ENCODE results near the gene PRSS57.
A peak's percentile ranks its signal among the peaks of the same experiment; 100 is the strongest.

The PRSS57 gene

DNA sequence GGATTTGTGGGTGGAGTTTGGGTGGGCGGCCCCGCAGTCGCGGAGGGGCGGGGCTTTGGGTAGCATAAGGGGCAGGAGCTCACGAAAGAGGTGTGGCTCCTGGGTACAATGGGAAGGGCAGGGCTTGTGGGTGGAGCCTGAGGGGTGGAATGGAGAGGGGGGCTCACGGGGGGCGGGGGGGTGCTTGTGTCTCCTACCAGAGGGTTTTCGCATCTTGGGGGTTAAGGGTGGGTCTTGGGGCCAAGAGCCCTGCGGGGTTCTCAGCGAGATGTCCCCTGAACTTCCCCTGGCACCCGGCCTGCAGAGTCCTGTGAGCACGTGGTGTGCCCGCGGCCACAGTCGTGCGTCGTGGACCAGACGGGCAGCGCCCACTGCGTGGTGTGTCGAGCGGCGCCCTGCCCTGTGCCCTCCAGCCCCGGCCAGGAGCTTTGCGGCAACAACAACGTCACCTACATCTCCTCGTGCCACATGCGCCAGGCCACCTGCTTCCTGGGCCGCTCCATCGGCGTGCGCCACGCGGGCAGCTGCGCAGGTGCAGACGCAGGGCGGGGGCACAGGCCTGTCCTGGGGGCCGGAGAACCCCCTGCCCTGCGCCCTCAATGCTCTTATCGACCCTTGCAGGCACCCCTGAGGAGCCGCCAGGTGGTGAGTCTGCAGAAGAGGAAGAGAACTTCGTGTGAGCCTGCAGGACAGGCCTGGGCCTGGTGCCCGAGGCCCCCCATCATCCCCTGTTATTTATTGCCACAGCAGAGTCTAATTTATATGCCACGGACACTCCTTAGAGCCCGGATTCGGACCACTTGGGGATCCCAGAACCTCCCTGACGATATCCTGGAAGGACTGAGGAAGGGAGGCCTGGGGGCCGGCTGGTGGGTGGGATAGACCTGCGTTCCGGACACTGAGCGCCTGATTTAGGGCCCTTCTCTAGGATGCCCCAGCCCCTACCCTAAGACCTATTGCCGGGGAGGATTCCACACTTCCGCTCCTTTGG, 13.9 kb downstream of the PRSS57 start:
- H3K27me3 Mint-ChIP-seq, result no peaks in the 10 kb centered on the region
- no peak for ATAC-seq (replicated peaks; ENCODE audit: extremely low read depth, poor library complexity, severe bottlenecking)
- no peak for DNase-seq (ENCODE audit: low spot score in 2 of 2)
- no peaks in the 10 kb centered on the region for H3K9me3 Mint-ChIP-seq
- no peaks in the 10 kb centered on the region for H3K36me3 Mint-ChIP-seq (ENCODE audit: insufficient read depth)
- H3K4me3 Mint-ChIP-seq, result peak overlapping the region; percentile 69
- H3K27ac Mint-ChIP-seq (ENCODE audit: low read depth), result peak overlapping the region; percentile 83
- peaks cover 6% of the 10 kb centered on the region for H3K4me1 Mint-ChIP-seq

DNA sequence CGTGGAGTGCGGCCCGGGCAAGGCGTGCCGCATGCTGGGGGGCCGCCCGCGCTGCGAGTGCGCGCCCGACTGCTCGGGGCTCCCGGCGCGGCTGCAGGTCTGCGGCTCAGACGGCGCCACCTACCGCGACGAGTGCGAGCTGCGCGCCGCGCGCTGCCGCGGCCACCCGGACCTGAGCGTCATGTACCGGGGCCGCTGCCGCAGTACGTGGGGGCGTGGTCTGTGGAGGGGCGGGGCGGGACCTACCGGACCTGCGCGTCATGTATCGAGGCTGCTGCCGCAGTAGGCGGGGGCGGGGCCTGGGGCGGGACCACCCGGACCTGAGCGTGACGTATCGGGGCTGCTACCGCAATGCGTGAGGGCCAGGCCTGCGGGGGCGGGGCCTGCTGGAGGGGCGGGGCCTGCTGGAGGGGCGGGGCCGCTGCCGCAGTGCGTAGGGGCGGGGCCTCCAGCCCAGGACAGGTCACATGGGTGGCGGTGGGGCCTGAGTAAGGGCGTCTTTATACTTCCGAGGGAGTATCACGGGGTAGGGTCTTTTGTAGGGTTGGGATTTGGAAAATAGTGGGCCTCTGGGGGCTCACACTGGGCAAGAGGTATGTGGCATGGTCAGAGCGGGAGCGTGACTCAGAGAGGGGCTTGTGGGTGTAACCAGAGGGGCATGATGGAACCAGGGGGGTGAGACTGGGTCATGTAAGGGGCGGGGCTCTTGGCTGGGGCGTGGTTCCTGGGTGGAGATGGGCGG, 14.8 kb downstream of the PRSS57 start:
- DNase-seq (ENCODE audit: low spot score in 2 of 2), result peak; percentile 92 to 96

DNA sequence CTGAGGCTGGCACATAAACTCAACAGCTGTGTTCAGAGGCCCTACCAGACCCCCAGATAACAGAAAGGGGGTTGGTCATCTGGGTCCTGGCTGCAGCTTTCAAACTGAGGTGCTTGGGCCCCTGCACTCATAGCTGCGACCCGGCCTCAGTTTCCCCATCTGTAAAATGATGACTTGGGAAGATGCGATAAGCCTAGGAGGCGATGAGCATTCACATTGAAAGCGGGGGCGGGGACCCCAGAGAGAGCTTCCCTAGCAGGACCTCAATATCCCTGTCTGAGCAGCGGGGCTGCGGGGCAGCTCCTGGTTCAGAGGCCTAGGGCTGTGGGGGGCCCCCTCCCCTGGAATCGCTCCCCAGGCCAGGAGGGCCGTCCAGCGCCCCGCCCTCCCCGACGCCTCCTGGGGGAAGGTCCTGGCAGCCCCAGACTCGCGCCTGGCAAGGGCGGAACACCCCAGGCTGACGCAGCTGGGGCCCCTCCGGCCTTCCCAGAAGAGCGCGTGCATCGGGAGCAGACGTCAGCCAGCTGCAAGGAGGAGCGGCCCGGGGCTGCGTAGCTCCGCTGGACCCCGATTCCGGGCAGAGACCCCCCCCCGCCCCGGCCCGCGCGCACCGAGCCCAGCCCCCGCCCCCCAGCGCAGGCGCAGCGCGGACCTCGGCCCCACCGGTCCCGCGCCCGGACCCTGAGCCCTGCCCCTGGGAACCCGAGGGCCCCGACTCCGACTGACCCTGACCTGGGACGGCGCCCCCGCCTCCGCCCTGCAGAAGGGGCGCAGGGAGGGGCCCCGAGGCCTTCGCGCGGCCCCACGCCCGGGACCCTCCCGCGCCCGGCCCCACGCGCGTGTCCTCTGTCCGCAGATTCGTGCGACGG, 15.6 kb downstream of the PRSS57 start:
- H3K27ac Mint-ChIP-seq (ENCODE audit: low read depth), result no peak overlapping the region
- H3K9me3 Mint-ChIP-seq, result no peaks in the 10 kb centered on the region
- peaks cover 6% of the 10 kb centered on the region for H3K4me1 Mint-ChIP-seq
- peak overlapping the region; percentile 69 for H3K4me3 Mint-ChIP-seq
- H3K27me3 Mint-ChIP-seq, result peaks cover 11% of the 10 kb centered on the region
- no peaks in the 10 kb centered on the region for H3K36me3 Mint-ChIP-seq (ENCODE audit: insufficient read depth)
- DNase-seq (ENCODE audit: low spot score in 2 of 2) (no peak), ATAC-seq (replicated peaks; ENCODE audit: extremely low read depth, poor library complexity, severe bottlenecking) (no peak)

More for the DNA sequence above, 14.8 kb downstream of the PRSS57 start:
- Mint-ChIP-seq H3K9me3 (no peaks in the 10 kb centered on the region), H3K27ac (ENCODE audit: low read depth) (peak overlapping the region; percentile 83), H3K36me3 (ENCODE audit: insufficient read depth) (no peaks in the 10 kb centered on the region), H3K4me3 (peak overlapping the region; percentile 69), H3K27me3 (peaks cover 3% of the 10 kb centered on the region), H3K4me1 (peaks cover 6% of the 10 kb centered on the region)
- ATAC-seq (replicated peaks; ENCODE audit: extremely low read depth, poor library complexity, severe bottlenecking), result peak; percentile 79

DNA sequence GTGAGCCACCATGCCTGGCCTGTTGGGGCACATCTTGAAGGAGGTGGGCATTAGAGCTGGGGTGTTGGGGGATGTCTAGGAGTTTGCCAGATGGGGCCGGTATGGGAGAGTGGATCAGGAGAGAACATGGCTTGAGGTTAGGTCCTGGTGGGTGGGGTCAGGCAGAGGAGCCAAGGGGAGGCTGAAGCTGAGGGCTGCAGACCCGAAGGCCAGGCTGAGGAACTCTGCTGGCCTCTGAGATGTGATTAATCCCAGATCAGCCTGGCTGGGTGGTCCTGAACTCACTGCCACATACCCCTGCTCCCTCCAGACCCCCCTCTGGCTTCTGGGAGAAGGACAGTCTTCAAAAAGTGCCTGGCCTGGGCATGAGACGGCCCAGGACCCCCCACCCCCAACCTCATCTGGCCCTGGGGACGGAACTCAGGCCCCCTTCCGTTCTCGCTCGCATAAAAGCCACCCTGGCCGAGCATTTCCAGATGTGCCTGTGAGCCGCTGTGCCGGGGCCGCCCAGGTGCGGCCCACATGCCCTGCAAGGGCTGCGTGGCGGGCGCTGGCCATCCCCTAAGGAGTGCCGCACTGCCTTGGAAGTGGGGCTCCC, 16.4 kb downstream of the PRSS57 start:
- H3K27ac Mint-ChIP-seq (ENCODE audit: low read depth), result no peak overlapping the region
- peaks cover 14% of the 10 kb centered on the region for H3K27me3 Mint-ChIP-seq
- H3K4me1 Mint-ChIP-seq, result peaks cover 6% of the 10 kb centered on the region
- no peaks in the 10 kb centered on the region for H3K36me3 Mint-ChIP-seq (ENCODE audit: insufficient read depth)
- no peaks in the 10 kb centered on the region for H3K9me3 Mint-ChIP-seq
- ATAC-seq (replicated peaks; ENCODE audit: extremely low read depth, poor library complexity, severe bottlenecking) (no peak), DNase-seq (ENCODE audit: low spot score in 2 of 2) (no peak)
- peak overlapping the region; percentile 69 for H3K4me3 Mint-ChIP-seq

DNA sequence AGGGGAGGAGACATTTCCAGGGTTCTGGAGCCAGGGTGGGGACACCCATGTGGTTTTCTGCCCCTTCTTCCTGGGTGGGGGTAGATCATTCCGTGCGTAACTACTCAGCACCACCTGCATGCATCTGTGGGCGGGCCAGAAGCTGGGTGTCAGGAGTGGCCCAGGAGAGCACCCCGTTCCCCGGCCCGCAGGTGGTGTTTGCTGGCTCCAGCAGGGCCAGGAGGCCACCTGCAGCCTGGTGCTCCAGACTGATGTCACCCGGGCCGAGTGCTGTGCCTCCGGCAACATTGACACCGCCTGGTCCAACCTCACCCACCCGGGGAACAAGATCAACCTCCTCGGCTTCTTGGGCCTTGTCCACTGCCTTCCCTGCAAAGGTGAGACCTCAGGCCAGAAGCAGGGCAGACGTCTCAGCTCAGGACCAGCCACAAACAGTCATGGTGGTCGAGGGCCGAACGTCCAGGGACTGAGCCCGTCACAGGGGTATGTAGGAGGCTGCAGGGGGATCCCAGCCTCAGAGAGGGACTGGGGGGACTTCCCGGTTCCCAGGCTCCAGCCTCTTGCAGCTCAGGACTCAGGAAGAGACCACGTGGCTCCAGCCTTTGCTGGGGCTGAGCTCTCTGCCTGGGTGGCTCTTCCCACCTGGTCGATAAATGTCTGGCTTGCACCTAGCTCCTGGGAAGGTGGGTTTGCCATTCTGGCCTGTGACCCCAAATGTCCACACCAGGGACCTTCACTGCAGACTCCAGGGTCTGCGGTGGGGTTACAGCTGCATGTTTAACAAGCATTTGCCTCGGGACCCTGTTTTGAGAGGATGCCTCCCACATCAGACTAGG, 17.4 kb downstream of the PRSS57 start:
- H3K4me1 Mint-ChIP-seq, result peaks cover 6% of the 10 kb centered on the region
- no peaks in the 10 kb centered on the region for H3K9me3 Mint-ChIP-seq
- peak overlapping the region; percentile 61 for H3K4me3 Mint-ChIP-seq
- no peaks in the 10 kb centered on the region for H3K36me3 Mint-ChIP-seq (ENCODE audit: insufficient read depth)
- no peak for DNase-seq (ENCODE audit: low spot score in 2 of 2)
- no peak for ATAC-seq (replicated peaks; ENCODE audit: extremely low read depth, poor library complexity, severe bottlenecking)
- H3K27me3 Mint-ChIP-seq, result peaks cover 22% of the 10 kb centered on the region
- no peak overlapping the region for H3K27ac Mint-ChIP-seq (ENCODE audit: low read depth)

DNA sequence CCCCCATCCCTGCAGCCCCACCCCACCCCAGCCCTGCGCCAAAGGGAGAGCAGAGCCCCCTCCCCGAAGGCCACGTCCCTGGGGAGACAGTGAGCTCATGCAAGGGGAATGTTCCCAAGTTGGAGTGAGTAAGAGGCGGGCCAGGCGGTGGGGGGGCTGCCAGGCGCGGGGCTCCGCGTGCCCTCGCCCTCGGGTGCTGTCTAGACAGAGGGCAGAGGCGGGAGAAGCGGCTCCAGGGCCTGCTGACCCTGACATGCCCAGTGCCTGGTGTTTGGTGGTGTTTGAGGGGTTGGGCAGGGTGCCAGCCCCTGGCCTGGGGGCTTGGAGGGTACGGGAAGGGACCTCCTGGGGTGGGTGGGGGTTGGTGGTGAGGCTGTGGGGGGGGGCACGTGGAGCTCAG, 18.1 kb downstream of the PRSS57 start:
- DNase-seq (ENCODE audit: low spot score in 2 of 2) (no peak), ATAC-seq (replicated peaks; ENCODE audit: extremely low read depth, poor library complexity, severe bottlenecking) (no peak)
- H3K9me3 Mint-ChIP-seq, result no peaks in the 10 kb centered on the region
- no peak overlapping the region for H3K27ac Mint-ChIP-seq (ENCODE audit: low read depth)
- peaks cover 22% of the 10 kb centered on the region for H3K27me3 Mint-ChIP-seq
- no peaks in the 10 kb centered on the region for H3K36me3 Mint-ChIP-seq (ENCODE audit: insufficient read depth)
- H3K4me3 Mint-ChIP-seq, result no peak overlapping the region
- peaks cover 6% of the 10 kb centered on the region for H3K4me1 Mint-ChIP-seq

DNA sequence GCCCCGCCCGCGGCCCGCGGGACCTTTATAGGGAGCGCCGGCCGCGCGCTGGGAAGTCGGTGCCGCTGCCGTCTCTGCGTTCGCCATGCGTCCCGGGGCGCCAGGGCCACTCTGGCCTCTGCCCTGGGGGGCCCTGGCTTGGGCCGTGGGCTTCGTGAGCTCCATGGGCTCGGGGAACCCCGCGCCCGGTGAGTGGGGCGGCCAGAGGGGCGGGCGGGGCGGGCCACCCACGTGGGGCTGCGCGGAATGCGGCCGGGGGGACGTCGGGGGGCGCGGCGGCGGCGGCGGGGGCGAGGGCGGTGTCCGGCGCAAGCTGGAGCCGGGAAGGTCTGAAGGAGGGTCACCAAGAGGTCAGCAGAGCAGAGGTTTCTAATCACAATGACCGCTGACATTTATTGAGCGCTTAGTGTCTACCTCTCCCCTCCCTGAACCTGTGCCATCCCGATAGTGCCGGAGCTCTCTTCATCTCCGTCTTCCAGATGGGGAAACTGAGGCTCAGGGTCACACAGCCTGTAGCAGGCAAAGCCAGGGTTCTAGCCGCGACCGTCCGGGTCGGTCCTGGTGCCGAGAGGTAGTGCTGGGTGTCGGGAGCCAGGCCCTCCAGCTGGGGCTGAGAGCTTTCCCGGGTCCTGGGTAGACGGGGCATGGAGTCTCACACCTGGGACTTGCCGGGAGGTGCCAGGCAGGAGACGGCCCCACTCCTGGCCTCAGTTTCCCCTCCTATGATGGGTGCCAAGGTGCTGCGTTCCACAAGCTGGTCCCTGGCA, 18.7 kb downstream of the PRSS57 start, which contains the start of gene FSTL3:
TSS of gene FSTL3 (plus strand) at position 54 of the 767 bp plus-strand sequence. CDS start at position 86, 32 bp downstream.
- Mint-ChIP-seq H3K27ac (ENCODE audit: low read depth) (no peak within 1 kb of the TSS), H3K9me3 (no peaks in the 10 kb centered on the region), H3K4me3 (peak within 1 kb of the TSS; percentile 25), H3K36me3 (ENCODE audit: insufficient read depth) (no peaks in the 10 kb centered on the region), H3K27me3 (peaks cover 22% of the 10 kb centered on the region), H3K4me1 (peaks cover 6% of the 10 kb centered on the region)
- ATAC-seq (replicated peaks; ENCODE audit: extremely low read depth, poor library complexity, severe bottlenecking), result no peak
- no peak for DNase-seq (ENCODE audit: low spot score in 2 of 2)

DNA sequence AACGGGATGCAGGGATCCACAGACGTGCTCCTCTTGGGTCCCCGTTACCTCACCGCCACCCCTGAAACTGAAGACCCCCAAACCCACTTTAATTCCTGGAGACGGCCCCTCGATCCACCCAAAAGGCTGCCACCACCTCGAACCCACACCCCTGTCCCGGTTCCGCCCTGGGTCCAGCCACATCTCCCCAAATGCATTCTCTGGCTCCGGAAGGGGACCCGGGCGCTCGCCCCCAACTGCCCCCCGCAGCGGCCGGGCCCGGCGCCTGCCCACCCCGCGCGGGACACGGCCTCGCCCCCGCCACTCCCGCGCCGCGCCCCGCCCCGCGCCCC, 19.3 kb downstream of the PRSS57 start:
- DNase-seq (ENCODE audit: low spot score in 2 of 2) (no peak), ATAC-seq (replicated peaks; ENCODE audit: extremely low read depth, poor library complexity, severe bottlenecking) (no peak)

DNA sequence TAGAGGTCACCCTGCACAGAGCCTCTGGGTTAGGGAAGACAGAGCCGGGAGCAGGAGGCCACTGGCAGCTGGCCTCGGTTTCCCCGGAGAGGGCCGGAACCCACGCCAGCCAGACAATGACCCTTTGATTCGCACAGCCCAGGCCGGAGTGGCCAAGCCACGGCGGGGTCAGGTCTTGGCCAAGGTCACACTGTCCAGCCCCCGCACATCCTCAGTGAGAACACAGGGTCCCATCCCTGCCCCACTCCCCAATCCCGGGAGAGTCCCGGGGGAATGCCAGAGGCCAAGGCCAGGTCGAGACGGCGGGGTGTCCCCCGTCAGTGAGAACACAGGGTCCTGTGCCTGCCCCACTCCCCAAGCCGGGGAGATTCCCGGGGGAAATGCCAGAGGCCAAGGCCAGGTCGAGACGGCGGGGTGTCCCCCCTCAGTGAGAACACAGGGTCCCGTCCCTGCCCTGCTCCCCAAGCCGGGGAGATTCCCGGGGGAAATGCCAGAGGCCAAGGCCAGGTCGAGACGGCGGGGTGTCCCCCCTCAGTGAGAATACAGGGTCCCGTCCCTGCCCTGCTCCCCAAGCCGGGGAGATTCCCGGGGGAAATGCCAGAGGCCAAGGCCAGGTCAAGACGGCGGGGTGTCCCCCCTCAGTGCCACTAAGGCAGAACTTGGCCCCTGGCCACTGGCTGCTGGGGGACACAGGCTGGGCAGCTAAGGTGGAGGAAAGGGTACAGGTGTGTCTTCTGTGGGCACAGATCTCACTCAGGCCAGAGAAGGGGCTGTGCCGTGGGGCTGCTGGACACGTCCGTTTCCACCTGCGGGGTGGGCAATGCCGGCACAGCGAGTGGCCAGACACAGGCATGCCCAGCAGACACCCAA, 20.7 kb downstream of the PRSS57 start:
- peaks cover 22% of the 10 kb centered on the region for H3K27me3 Mint-ChIP-seq
- ATAC-seq (replicated peaks; ENCODE audit: extremely low read depth, poor library complexity, severe bottlenecking), result no peak
- H3K27ac Mint-ChIP-seq (ENCODE audit: low read depth), result no peak overlapping the region
- DNase-seq (ENCODE audit: low spot score in 2 of 2), result no peak
- no peak overlapping the region for H3K4me3 Mint-ChIP-seq
- H3K4me1 Mint-ChIP-seq, result no peaks in the 10 kb centered on the region
- H3K9me3 Mint-ChIP-seq, result no peaks in the 10 kb centered on the region
- H3K36me3 Mint-ChIP-seq (ENCODE audit: insufficient read depth), result no peaks in the 10 kb centered on the region

More for the DNA sequence above, 19.3 kb downstream of the PRSS57 start:
- peaks cover 22% of the 10 kb centered on the region for H3K27me3 Mint-ChIP-seq
- H3K4me1 Mint-ChIP-seq, result peaks cover 6% of the 10 kb centered on the region
- H3K27ac Mint-ChIP-seq (ENCODE audit: low read depth), result no peak overlapping the region
- H3K4me3 Mint-ChIP-seq, result no peak overlapping the region
- no peaks in the 10 kb centered on the region for H3K36me3 Mint-ChIP-seq (ENCODE audit: insufficient read depth)
- H3K9me3 Mint-ChIP-seq, result no peaks in the 10 kb centered on the region

DNA sequence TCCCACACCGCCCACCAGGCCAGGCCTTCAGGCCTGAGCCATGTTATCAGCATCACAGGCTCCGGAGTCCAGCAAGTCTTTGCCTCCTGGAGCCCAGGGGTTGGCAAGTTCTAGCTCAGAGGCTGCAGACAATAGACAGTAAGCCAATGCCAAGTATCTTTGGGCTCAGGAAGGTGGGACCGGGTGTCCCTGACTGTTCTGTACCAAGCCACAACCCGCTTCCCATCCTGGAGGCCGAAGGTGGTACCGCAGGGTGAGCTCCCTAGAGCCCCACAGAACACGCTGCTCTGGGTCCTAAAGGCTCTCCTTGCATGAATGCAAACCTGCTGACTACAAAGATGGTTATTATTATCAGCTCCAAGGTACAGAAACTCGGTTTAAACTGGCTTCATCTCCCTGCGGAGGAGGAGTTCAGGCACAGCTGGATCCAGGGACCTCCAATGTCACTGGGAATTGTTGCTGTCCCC, 24.6 kb downstream of the PRSS57 start:
- H3K9me3 Mint-ChIP-seq, result no peaks in the 10 kb centered on the region
- DNase-seq (ENCODE audit: low spot score in 2 of 2) (no peak), ATAC-seq (replicated peaks; ENCODE audit: extremely low read depth, poor library complexity, severe bottlenecking) (no peak)
- no peaks in the 10 kb centered on the region for H3K4me1 Mint-ChIP-seq
- H3K4me3 Mint-ChIP-seq, result no peak overlapping the region
- H3K27ac Mint-ChIP-seq (ENCODE audit: low read depth), result no peak overlapping the region
- no peaks in the 10 kb centered on the region for H3K36me3 Mint-ChIP-seq (ENCODE audit: insufficient read depth)
- peaks cover 20% of the 10 kb centered on the region for H3K27me3 Mint-ChIP-seq

Measured in central memory CD8-positive, alpha-beta T cell (primary cell).